Glomerular visceral epithelial cell (primary cell): ENCODE results near the gene RRH.
"Not testable (repeated sequence)": the region's sequence is repeated elsewhere in the genome, so short reads cannot be mapped to it uniquely, and the experiment has no call there.

ENCODE experiments used
- DNase-seq: peaks from one replicate; pipeline ENCODE4 v3.0.0-alpha.2; 2016; ENCODE audit errors: extremely low spot score

Gene RRH

DNA sequence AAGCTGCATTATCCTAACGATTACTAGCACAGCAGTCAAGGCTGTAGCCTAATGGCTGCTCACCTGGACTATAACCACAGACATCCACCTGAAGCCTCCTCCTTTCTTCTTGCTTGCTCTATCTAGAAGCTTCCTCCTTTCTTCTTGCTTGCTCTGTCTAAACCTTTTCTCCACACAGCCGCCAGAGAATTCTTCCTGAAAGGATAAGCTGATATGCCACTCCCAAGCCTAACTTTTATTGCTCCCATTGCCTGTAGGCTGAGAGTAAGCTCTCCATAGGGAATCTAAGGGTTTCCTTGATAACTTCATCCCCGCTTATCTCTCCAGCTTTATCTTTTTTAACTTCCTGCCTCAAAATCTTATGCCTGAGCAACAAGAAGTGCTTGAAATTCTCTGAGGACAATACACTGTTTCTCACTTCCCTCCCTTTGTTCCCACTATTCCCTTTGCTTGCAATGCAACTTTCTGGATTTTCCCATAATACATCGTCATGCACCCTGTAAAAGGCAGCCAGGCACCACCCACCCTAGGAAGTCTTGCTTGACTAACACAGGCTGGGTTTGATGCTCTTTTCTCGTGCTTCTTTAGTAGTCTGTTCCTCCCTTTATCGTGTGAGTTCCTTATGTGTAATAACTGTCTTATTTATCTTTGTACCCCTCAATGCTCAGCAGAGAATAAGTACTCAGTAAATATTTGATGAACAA, 18.8 kb downstream of the RRH start:
- no peak for DNase-seq

DNA sequence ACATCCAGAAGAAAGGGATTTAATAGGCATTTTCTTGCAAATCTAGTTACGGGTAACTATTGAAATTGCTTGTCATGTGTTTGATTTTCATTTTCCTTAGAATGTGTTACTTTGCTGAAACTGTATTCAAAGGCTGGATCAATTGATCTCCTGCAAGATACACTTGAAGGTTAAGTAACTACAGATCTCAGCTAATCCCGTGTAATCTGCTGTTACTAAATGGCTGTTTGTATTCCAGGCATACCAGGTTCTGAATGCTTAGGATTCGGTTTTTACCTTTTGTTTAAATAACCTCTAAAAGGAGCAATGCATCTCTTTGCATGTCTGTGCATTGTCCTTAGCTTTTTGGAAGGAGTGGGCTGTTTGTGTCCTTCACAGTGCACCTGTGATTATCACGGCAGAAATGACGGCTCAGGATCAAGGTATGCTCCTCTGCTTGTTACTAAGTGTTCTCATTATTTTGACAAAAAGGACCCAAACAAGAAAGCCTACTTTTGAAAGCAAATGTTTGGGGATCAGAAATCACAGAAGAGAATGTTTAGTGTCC, 20.2 kb downstream of the RRH start, which contains the start of gene LRIT3:
TSS of gene LRIT3 (plus strand) at position 212 of the 547 bp plus-strand sequence. CDS start at position 307, 95 bp downstream.
- no peak for DNase-seq

DNA sequence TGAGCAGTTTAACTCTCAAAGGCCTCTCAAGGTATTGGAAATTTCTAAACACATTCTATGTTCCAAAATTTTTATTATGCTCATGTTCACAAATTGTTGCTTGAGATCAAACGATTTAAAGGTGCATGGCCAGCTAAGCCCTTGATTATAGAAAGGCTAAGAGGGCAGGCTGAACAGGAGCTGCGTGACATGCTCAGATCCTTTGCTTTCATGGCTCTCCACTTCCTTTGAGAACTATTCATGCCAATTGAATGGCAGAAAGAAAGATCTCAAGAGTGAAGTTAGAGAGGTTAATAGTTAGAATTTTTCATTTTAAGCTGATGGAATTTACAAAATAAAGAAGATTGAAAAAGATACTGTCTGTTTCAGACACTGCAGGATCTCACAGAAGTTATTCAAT, 20.7 kb downstream of the RRH start:
- no peak for DNase-seq

DNA sequence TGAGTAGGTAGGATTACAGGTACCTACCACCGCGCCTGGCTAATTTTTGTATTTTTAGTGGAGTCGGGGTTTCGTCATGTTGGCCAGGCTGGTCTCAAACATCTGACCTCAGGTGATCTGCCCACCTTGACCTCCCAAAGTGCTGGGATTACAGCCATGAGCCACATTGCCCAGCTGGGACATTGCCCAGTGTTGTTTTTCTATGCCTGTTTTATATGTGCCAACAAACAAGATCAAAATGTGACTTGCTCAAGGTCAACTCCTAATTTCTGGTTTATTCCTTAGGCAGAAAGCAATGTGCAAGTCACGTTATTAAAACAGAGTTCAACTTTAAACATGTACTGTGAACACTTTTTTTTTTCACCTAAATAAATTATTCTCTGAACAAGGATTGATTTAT, 22.8 kb downstream of the RRH start:
- DNase-seq: no peak

DNA sequence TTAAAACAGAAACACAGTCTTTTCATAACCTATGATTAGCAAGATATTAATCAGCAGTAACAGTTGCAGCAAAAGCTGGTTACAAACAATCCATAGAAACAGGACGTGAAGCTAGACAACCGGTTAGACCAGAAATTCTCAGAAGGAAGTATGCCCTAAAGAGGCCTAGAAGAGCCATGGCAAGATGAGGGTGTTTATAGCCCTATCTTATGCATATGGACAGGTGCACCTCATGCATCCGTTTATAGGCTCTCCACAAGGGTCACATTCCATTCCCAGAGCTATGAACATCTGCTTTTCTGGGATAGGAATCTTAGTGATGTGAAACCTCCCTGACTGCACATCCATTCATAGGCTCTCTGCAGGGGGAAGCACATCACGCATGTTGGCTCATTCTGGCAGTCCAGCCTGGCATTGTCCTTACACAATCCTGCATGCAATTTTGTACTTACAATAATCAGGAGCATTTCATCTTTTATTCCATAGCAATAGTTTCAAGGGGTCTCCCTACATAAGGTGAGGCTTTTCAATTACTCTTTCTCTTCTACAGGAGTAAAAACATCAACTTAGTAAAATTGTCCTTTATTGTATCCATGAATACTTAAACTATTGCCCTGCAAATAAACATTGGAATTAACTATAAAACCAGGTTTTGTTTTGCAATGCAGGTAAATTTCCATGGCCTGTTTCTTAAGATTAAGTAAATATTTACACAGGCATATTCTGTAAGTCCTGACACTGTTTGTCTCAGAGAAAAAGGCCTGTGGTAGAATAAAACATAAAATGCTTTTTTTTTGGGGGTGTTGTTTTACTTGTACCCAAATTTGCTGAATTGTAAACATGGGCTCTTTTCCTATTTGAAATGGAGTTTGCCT, 31.9 kb downstream of the RRH start:
- not testable (repeated sequence) for DNase-seq

DNA sequence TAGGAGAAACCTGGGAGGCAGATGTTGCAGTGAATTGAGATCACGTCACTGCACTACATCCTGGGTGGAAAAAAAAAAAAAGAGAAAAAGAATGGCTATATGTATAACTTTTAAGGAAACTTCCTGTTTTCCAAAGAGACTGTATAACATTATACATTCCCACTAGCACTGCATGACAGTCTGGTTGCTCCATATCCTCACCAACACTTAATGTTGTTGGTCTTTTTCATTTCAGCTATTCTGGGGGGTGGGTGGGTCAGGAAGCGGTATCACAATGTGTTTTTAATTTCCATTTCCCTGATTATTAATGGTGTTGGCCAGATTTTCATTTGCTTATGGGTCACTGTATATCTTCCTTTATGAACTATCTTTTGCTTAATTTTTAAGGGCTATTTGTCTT, 33.5 kb downstream of the RRH start:
- no peak for DNase-seq

DNA sequence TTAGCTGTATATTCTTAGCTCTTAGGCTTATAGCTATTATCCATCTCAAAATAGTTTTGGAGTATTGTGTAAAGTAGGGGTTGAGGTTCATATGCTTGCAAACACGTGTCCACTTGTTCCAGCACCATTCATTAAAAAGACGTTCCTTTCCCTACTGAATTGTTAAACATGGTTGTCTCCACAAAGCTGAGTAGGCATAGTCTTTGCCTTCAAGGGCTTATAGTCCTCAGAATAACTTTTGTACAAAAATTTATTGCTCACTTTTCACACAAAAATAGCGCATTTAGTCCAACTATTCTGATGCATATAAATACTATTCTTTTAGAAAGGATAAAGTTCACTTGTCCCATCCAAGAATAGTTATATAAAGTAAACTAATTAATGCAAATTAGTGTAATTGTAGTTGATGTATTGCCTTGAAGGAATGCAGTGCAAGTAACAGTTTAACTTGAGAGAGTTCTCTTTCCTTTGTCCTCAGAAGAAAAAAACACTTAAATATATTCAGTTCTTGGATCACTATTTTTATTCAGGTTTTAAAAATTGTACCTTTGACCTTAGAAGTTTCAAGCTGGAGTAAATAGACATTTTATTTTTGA, 34.2 kb downstream of the RRH start:
- DNase-seq: no peak

DNA sequence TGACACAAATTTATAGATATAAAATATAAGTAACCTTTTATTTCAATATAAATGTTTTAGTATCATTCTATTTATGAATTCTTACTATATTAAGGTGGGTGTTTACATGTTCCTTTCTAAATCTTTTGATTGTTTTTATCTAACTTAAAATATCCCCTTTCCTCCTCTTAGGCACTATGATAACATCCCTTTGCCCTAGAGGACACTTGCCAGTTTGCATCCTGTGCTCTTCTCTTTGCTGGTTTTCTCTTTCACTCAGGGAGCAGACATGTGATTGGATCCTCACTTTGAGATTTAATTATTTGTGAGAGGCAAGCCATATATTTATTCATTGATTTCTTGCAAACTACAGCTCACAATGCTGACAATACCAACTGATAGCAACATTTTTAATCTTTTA, 36.4 kb downstream of the RRH start:
- DNase-seq: no peak

DNA sequence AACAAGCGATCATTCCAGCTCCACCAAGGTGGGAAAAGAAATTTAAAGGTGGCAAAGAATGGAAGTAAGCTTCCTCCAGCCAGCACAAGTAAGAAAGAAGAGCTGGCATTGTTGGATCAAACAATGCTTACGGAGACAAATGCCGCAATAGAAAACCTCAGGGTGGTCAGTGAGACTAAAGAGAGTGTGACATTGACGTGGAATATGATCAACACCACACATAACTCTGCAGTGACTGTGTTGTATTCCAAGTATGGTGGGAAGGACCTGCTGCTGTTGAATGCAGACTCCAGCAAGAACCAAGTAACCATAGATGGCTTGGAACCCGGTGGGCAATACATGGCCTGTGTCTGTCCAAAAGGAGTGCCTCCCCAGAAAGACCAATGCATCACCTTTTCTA, 42.3 kb downstream of the RRH start:
- no peak for DNase-seq

DNA sequence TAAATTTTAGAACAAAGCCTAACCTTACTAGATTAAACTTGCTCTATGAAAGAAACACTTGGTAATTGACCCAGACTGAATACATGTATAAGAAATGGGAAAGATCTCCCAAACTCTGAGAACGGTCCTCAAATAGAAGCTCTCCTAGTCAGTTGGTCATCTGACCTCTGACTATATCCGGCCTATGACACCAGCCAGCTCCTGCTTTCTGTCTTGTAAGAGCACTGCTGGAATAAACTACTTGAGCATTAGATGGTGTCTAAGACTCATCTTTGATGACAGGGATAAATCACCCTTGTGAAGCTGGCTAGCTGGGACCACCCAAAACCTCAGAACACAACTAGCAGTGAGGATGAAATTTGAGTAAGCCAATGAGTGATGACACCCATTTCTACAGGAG, 44.3 kb downstream of the RRH start:
- no peak for DNase-seq

DNA sequence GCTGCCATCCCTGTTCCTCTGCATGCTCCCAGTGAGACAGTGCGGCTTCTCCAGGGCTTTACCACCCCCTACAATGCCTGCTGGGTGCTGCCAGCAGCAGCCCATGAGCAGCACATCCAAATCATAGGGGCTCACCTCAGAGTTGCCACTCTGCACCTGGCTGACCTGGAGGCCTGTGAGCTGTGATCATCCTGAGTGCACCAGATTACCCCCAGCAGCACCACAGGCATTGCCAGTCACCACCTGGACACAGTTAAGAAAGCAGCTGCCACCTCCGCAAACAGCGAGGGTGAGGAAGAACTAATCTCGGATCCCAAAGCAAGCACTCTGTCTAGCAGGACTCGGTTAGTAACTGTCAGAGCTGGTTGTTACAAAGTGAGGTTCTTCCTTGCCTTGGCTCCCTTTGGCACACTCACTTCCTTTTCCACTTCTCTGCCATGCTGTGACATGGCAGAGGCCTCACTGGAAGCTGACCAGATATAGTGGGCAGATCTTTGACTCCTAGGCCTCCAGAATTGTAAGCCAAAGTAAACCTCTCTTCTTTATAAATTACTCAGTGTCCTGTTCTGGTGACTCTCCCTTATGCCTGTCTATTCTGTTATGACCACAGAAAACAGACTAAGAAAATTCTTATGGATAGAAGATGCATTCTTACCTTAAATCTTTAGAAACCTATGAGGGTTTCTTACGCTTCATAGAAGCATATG, 45.3 kb downstream of the RRH start:
- DNase-seq: no peak

DNA sequence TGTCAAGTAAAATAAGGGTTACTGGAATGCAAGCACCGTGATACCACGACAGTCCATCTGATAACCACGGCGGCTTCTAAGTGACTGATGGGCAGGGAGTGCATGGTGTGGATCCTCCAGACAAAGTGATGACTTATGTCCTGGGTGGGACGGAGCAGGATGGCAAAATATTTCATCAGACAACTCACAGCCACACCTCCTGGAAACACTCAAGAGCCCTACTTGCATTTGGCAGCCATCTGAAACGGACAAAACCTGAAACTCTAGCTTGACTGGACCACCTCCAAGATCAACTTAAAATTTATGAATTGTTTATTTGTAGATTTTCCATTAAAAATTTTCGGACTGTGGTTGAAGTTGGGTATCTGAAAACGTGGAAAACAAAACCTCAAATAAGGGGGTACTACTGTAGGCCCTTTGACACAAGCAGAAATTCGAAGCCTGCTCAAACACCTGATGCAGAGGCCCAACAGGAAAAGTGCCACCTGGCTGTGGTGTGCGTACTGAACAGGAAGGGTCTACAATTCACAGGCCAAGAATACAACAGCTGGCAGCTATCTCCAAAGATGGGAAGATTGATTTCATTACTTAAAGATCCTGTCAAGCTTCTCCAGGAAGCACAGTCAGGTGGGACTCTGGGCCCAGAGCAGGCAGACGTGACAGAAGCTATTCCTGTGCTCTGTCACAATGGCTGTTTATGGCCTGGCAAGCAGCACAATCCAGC, 46.2 kb downstream of the RRH start:
- DNase-seq: no peak

DNA sequence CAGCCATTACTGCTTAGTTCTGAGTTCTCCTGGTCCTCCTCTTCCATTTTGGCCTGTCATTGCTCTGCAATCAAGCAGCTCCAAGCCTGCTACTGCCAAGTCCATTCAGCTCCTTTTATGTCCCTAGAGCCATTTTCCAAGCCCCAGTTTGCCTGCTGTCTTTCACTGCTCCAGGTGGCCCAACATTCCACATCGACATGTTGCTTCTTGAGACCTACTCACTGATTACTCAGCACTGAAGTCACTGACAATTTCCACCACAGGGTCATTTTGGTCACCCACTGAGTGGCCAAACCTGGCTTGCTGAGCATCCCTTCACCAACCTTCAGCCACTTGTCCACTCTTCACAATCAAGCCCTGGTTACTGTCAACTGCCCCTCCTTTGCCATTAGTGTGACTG, 47.3 kb downstream of the RRH start:
- no peak for DNase-seq

DNA sequence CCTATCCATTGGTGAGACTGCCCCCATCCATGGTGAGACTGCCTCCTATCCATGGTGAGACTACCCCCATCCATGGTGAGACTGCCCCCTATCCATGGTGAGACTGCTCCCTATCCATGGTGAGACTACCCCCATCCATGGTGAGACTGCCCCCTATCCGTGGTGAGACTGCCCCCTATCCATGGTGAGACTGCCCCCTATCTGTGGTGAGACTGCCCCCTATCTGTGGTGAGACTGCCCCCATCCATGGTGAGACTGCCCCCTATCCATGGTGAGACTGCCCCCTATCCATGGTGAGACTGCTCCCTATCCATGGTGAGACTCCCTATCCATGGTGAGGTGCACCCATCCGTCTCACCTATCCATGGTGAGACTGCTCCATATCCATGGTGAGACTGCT, 47.8 kb downstream of the RRH start:
- not testable (repeated sequence) for DNase-seq

DNA sequence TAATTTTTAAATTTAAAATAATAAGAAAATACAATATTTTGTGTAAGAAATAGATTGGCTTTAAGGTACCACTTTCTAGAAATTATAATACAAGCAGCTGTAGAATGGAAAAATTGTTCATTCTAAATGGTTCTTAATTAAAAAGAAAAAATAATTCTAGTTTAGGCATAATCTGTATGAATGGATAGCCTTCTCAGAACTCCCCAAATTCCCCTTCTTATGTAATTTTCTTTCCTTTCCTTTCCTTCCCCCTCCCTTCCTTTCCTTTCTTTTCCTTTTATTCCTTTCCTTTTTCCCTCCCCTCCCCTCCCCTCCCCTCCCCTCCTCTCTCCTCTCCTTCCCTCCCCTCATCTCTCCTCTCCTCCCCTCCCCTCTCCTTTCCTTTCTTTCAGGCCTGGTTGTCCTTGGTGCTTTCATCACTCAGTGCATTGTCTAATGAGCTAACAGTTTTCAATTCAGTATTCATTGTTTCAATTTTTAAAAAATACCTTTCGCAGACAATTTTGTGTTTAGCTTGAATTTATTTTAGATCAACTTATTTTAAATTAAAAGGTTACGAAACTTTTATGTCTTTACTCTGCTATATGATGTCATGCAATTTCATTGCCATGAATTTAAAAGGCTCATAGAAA, 49.0 kb downstream of the RRH start:
- no peak for DNase-seq

DNA sequence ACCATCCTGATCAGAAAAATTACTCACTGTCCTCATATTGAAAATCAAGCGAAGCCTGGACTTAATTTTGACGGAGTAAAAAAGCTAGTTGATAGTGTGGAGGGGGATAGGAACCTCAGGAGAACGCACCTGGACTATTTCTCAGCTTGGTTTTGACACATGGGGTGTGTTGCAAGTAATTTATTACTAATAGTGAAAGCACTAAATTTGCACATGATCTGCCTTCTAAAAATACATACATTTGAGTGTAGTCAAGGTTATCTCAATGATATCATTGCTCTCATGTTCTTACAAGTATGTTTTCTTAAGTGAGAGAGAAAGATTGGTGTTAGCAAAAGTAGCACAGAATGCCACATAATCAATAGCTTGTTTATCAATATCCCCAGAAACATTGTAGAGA, 49.6 kb downstream of the RRH start:
- no peak for DNase-seq

DNA sequence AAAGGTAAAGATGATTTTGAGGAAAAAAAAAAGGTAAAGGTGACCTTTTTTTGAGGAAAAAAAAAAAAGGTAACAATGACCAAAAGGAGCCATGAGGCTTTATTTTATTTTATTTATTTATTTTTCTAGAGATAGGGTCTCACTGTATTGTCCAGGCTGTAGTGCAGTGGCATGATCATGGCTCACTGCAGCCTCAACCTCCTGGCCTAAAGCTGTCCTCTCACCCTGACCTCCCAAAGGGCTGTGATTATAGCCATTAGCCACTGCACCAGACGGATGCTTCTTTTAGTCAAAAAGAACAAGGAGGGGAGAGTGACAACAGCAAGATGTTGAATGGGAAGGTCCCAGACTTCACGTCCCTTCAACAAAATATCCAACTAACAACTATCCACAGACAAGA, 50.6 kb downstream of the RRH start:
- no peak for DNase-seq

DNA sequence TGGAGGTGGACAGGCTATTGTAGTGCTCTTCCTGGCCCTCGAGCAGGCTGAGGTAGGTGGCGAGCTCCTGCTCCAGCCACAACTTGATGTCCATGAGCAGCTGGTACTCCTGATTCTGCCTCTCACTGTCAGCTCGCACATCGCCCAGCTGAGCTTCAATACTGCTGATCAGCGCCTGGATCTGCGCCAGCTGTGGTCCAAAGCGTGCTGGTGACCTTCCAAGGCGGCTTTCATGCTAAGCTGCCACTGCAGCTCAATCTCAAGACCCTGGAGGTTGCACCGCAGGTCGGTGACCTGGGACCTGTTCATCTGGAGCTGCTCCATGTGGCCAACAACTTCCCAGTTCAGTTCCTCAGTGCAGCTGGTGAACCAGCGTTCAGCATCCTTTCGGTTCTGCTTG, 51.3 kb downstream of the RRH start:
- DNase-seq: no peak

DNA sequence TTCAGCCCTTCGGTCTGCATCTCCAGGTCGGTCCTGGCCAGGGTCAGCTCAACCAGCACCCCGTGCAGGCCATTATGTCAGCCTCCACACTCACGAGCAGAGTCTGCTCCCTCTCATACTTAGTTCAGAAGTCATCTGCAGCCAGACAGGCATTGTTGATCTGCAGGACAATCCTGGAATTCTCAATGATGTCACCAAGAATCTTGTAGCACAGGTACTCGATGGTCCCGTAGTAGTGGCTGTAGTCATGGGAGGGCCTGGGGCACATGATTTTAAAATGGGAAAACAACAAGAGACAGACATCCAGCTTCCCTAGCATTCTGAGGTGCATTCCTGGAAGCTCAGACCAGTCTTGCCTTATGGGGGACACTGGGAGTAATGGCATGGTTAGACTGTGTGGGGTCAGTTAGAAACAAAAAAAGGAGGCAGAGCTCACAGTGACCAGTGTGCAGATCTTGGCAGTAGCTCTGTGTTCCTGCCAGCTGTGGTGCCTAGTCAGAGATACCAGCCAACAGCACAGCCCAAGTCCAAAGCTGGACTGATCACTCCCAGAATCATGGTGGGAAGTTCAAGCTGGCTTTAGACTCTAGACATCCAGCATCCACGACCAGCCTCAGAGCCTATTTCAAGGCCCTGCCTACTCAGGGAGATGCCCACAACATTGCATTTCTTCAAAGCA, 52.0 kb downstream of the RRH start:
- no peak for DNase-seq

DNA sequence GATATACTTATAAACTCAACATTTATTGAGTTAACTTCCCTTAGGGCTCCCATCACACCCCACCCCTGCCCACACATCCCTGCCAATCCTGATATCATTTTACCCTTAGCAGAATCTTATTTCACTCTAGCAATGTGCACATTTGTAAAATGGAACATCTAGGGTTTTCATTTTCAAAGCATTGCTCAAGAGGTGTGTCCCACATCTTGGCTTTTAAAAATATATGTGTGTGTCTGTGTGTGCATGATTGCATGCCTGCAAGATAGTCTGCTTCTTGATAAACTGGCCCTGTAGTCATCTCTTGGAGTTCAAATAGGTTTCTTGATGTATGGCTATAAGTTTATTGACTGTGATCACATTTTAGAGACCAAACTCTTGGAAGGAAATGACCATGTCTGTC, 58.5 kb downstream of the RRH start:
- DNase-seq: no peak
